SU-DHL-6 (cell line): Measurements from ENCODE around the gene MYO1D.

Experiments
- H2AFZ ChIP-seq: fragments of 200-600 bp; sonication (generic); 2 replicates; pipeline ENCODE4 v1.6.1; 2014; ENCODE audit warnings: low read depth, mild to moderate bottlenecking, moderate library complexity, mixed read lengths, antibody characterized with exemption, low read length; ENCODE audit not compliant: severe bottlenecking
- H3F3A ChIP-seq: fragments of 200-600 bp; shearing (Covaris generic); 2 replicates; pipeline ENCODE4 v1.6.0; 2016; ENCODE audit warnings: antibody characterized with exemption, mild to moderate bottlenecking; ENCODE audit not compliant: insufficient read depth
- H3K27ac ChIP-seq: fragments of 200-600 bp; sonication (generic); 2 replicates; pipeline ENCODE4 v1.5.1; 2016; ENCODE audit warnings: low read depth, mild to moderate bottlenecking, low read length, moderate library complexity, mixed read lengths
- H3K27me3 ChIP-seq: fragments of 200-600 bp; sonication (generic), shearing (Covaris generic); 2 replicates; pipeline ENCODE4 v1.6.0; 2014; ENCODE audit warnings: mild to moderate bottlenecking, low read length
- H3K36me3 ChIP-seq: fragments of 200-600 bp; sonication (generic); 2 replicates; pipeline ENCODE4 v1.6.1; 2014; ENCODE audit warnings: mild to moderate bottlenecking, low read length, mixed read lengths
- H3K4me2 ChIP-seq: fragments of 300-600, 200-600 bp; shearing (Covaris generic), sonication (generic); 2 replicates; pipeline ENCODE4 v1.6.0; 2014; ENCODE audit warnings: low read length, low read depth, mild to moderate bottlenecking; ENCODE audit not compliant: poor library complexity, severe bottlenecking
- H3K4me3 ChIP-seq: fragments of 200-600 bp; sonication (generic); 2 replicates; pipeline ENCODE4 v1.5.1; 2014; ENCODE audit warnings: antibody characterized with exemption, low read length, mild to moderate bottlenecking, mixed read lengths; ENCODE audit not compliant: insufficient read depth, poor library complexity, severe bottlenecking
- H3K79me2 ChIP-seq: fragments of 200-600 bp; sonication (generic); 2 replicates; pipeline ENCODE4 v1.6.1; 2014; ENCODE audit warnings: mild to moderate bottlenecking, low read length, moderate library complexity; ENCODE audit not compliant: insufficient read depth
- H3K9ac ChIP-seq: fragments of 200-600 bp; sonication (generic); 2 replicates; pipeline ENCODE4 v1.7.0; 2014; ENCODE audit warnings: mild to moderate bottlenecking, low read length
- H3K9me2 ChIP-seq: fragments of 200-600 bp; sonication (generic); replicated peaks from 2 replicates; pipeline ENCODE4 v1.6.1; 2014; ENCODE audit warnings: low read length; ENCODE audit not compliant: insufficient read depth
- H3K9me3 ChIP-seq: fragments of 200-600 bp; sonication (generic); 2 replicates; pipeline ENCODE4 v1.6.1; 2014; ENCODE audit warnings: low read length, mixed read lengths; ENCODE audit not compliant: insufficient read depth
- H4K20me1 ChIP-seq: fragments of 200-600 bp; sonication (generic); 2 replicates; pipeline ENCODE4 v1.6.1; 2014; ENCODE audit warnings: low read depth, mild to moderate bottlenecking, antibody characterized with exemption, low read length, moderate library complexity, mixed read lengths
- EZH2phosphoT487 ChIP-seq: fragments of 200-600 bp; sonication (generic), shearing (Covaris generic); conservative IDR thresholded peaks from 2 replicates; pipeline ENCODE4 v1.6.1; 2018; ENCODE audit warnings: mild to moderate bottlenecking, antibody characterized with exemption, low read length, moderate library complexity, mixed read lengths
- TF ChIP-seq, protein P1 (sequence below): fragments of 200-600 bp; sonication (generic); IDR thresholded peaks from one replicate; pipeline ENCODE4 v1.5.1; 2017; ENCODE audit warnings: antibody characterized with exemption, mild to moderate bottlenecking, low read length, moderate library complexity; ENCODE audit not compliant: insufficient read depth, poor library complexity, severe bottlenecking

MYO1D gene

DNA sequence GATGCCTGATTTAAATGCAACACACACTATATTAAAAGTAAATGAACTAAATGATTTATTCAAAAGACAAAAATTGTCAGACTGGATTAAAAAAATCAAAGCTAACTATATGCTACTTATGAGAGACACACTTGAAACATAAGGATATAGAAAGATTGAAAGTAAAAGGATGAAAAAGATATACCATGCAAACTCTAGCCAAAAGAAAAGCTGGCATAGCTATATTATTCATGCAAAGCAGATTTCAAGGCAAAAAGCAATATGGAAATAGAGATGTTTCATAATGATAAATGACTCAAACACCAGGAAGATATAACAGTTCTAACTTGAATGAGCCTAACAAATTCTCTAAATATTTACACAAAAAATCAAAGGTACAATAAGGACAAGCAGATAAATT lies 149.2 kb downstream of the MYO1D start:
- Histone ChIP-seq H3K4me2 (no peak overlapping the region), H3F3A (no peaks in the 10 kb centered on the region), H3K9me2 (no peaks in the 10 kb centered on the region), H3K9me3 (peaks cover 10% of the 10 kb centered on the region), H3K9ac (no peak overlapping the region), H2AFZ (no peak overlapping the region), H3K79me2 (no peaks in the 10 kb centered on the region), H4K20me1 (no peaks in the 10 kb centered on the region), H3K4me3 (no peak overlapping the region), H3K27ac (no peak overlapping the region), H3K36me3 (no peaks in the 10 kb centered on the region), H3K27me3 (no peaks in the 10 kb centered on the region)
- TF ChIP-seq, protein P1, sequence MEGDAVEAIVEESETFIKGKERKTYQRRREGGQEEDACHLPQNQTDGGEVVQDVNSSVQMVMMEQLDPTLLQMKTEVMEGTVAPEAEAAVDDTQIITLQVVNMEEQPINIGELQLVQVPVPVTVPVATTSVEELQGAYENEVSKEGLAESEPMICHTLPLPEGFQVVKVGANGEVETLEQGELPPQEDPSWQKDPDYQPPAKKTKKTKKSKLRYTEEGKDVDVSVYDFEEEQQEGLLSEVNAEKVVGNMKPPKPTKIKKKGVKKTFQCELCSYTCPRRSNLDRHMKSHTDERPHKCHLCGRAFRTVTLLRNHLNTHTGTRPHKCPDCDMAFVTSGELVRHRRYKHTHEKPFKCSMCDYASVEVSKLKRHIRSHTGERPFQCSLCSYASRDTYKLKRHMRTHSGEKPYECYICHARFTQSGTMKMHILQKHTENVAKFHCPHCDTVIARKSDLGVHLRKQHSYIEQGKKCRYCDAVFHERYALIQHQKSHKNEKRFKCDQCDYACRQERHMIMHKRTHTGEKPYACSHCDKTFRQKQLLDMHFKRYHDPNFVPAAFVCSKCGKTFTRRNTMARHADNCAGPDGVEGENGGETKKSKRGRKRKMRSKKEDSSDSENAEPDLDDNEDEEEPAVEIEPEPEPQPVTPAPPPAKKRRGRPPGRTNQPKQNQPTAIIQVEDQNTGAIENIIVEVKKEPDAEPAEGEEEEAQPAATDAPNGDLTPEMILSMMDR, result no peak
- TF ChIP-seq EZH2phosphoT487, result no peak

DNA sequence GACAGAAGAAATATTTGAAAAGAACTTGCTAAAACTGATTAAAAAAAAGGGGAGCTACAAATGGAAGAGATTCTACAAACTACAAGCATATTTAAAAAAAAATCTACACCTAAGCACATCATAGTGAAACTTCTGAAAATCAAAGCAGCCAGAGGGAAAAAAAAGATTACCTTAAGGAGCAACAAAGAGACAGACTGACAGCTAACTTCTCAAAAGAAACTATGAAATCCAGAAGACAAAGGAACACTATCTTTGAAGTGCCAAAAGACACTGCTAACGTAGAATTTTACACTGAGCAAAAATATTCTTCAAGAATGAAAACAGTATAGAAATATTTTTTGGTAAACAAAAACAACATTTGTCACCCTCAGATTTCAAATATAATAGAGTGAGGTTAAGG lies 151.2 kb downstream of the MYO1D start:
- H2AFZ ChIP-seq, result no peak overlapping the region
- no peaks in the 10 kb centered on the region for H3F3A ChIP-seq
- H3K36me3 ChIP-seq, result no peaks in the 10 kb centered on the region
- H3K4me2 ChIP-seq, result no peak overlapping the region
- no peak overlapping the region for H3K27ac ChIP-seq
- H4K20me1 ChIP-seq, result no peaks in the 10 kb centered on the region
- TF ChIP-seq, protein P1, result no peak
- no peak for TF ChIP-seq EZH2phosphoT487
- no peaks in the 10 kb centered on the region for H3K27me3 ChIP-seq
- no peaks in the 10 kb centered on the region for H3K9me2 ChIP-seq
- H3K9me3 ChIP-seq, result no peaks in the 10 kb centered on the region
- no peak overlapping the region for H3K4me3 ChIP-seq
- H3K79me2 ChIP-seq, result no peaks in the 10 kb centered on the region
- H3K9ac ChIP-seq, result no peak overlapping the region

DNA sequence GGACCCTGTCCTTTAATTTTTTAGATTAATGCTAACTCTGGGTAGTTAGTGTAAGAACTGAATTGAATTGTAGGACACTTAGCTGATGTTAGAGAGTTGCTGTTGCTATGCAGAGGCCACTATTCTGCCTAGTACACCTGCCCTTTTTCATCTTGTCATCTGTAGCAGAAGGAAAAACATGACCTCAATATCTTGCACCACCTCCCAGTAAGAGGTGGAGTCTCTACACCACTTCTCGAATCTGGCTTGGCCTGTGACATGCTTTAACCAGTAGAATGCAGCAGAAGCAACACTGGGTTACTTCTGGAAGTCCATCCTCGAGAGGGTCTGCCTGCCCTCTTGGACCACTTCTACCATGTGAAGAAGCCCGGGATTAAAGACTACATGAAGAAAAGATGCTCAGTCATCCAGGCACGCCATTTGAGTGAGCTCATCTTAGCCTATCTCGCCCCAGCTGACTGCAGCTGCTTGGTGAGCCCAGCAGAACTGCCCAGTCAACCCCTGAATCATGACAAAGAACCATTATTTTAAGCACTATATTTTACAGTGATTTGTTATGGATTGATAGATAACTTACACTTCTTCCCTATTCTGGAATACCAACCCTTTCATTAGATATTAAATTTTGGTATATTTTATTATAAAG lies 153.5 kb downstream of the MYO1D start:
- no peak overlapping the region for H3K4me2 ChIP-seq
- no peak overlapping the region for H3K9ac ChIP-seq
- no peak overlapping the region for H3K27ac ChIP-seq
- H3K9me3 ChIP-seq, result no peaks in the 10 kb centered on the region
- H3K79me2 ChIP-seq, result no peaks in the 10 kb centered on the region
- no peak overlapping the region for H3K4me3 ChIP-seq
- H3K27me3 ChIP-seq, result no peaks in the 10 kb centered on the region
- no peak overlapping the region for H2AFZ ChIP-seq
- H3K36me3 ChIP-seq, result no peaks in the 10 kb centered on the region
- no peaks in the 10 kb centered on the region for H4K20me1 ChIP-seq
- TF ChIP-seq, protein P1, result no peak
- no peak for TF ChIP-seq EZH2phosphoT487
- H3F3A ChIP-seq, result no peaks in the 10 kb centered on the region
- H3K9me2 ChIP-seq, result no peaks in the 10 kb centered on the region
